H1 (cell line): ENCODE results near the gene CCDC59. TPM values are rescaled to one million over a fixed set of nuclear protein-coding genes. Genes with fewer than 3 reads are reported as not detected.

ENCODE experiments used
- CTCF ChIA-PET: fragments of 300-600 bp; sonication (Branson Sonifier 250); formaldehyde crosslinking; loops from one replicate; lab custom pipeline; 2021; ENCODE audit not compliant: partially characterized antibody; lab: Charles Lee
- POLR2A ChIA-PET: fragments of 300-600 bp; sonication (Branson Sonifier 250); formaldehyde crosslinking; loops from one replicate; lab custom pipeline; 2021; ENCODE audit warnings: inconsistent platforms; ENCODE audit not compliant: partially characterized antibody; lab: Charles Lee
- DNase-seq, 2 experiments: peaks; one replicate each; pipeline versions ENCODE4 v3.0.0 to v3.0.0-alpha.2; 2010 to 2022; ENCODE audit warnings: low spot score in 2 of 2, low read depth in 1 of 2, mixed read lengths in 1 of 2
- FAIRE-seq: peaks from 2 replicates; lab custom pipeline; 2011; peaks lifted over from hg19 to GRCh38; lab: Jason Lieb, UNC
- H2AFZ ChIP-seq: 2 replicates; pipeline ENCODE4 v1.8.1; 2012; ENCODE audit warnings: low read length, inconsistent platforms
- H2AK5ac ChIP-seq: 2 replicates; pipeline ENCODE4 v1.6.1; 2013; ENCODE audit warnings: low read depth, low read length
- H2BK120ac ChIP-seq: replicated peaks from 2 replicates; pipeline ENCODE3; 2013; ENCODE audit warnings: low read depth, low read length, inconsistent platforms
- H2BK12ac ChIP-seq: 2 replicates; pipeline ENCODE4 v1.6.1; 2013; ENCODE audit warnings: low read depth, low read length
- H2BK15ac ChIP-seq: 2 replicates; pipeline ENCODE4 v1.6.1; 2013; ENCODE audit warnings: low read length
- H2BK20ac ChIP-seq: 2 replicates; pipeline ENCODE4 v1.6.1; 2013; ENCODE audit warnings: low read length
- H2BK5ac ChIP-seq: 2 replicates; pipeline ENCODE4 v1.6.1; 2013; ENCODE audit warnings: low read depth, low read length
- H3K14ac ChIP-seq: 2 replicates; pipeline ENCODE4 v1.6.1; 2013; ENCODE audit warnings: inconsistent platforms; ENCODE audit not compliant: insufficient read length
- H3K18ac ChIP-seq: 2 replicates; pipeline ENCODE4 v1.6.1; 2013; ENCODE audit warnings: low read length; ENCODE audit errors: extremely low read depth
- H3K23ac ChIP-seq: 2 replicates; pipeline ENCODE4 v1.6.1; 2013; ENCODE audit warnings: inconsistent platforms; ENCODE audit not compliant: insufficient read length
- H3K23me2 ChIP-seq: 2 replicates; pipeline ENCODE4 v1.6.1; 2013; ENCODE audit warnings: low read depth, low read length
- H3K27ac ChIP-seq: 2 replicates; pipeline ENCODE4 v1.6.1; 2011; ENCODE audit warnings: low read depth, low read length, inconsistent platforms
- H3K27me3 ChIP-seq, 4 experiments: replicated peaks in 1 of 4; 1 replicate in 1 of 4; 2 replicates in 3 of 4; pipeline versions ENCODE4 v1.6.1 to v1.8.1; 2011 to 2013; ENCODE audit warnings: low read length in 3 of 4, mild to moderate bottlenecking in 3 of 4, inconsistent platforms in 2 of 4, mixed read lengths in 2 of 4, moderate library complexity in 1 of 4; ENCODE audit not compliant: control insufficient read depth in 3 of 4, insufficient read depth in 3 of 4; ENCODE audit errors: extremely low read depth in 1 of 4
- H3K36me3 ChIP-seq, 4 experiments: 2 replicates each; pipeline versions ENCODE4 v1.6.1 to v1.8.1; 2011 to 2013; ENCODE audit warnings: mild to moderate bottlenecking in 4 of 4, low read length in 3 of 4, moderate library complexity in 2 of 4, control low read depth in 1 of 4, inconsistent platforms in 1 of 4; ENCODE audit not compliant: insufficient read depth in 4 of 4, control insufficient read depth in 2 of 4
- H3K4ac ChIP-seq: replicated peaks from 2 replicates; pipeline ENCODE3; 2013; ENCODE audit warnings: low read length, low read depth, mixed read lengths, inconsistent platforms; ENCODE audit not compliant: insufficient read length
- H3K4me1 ChIP-seq, 4 experiments: replicated peaks in 1 of 4; 1 replicate in 1 of 4; 2 replicates in 3 of 4; pipeline versions ENCODE4 v1.6.1 to v1.8.1; 2011 to 2013; ENCODE audit warnings: low read length in 3 of 4, inconsistent platforms in 2 of 4, mixed read lengths in 1 of 4; ENCODE audit not compliant: insufficient read depth in 4 of 4, control insufficient read depth in 3 of 4
- H3K4me2 ChIP-seq, 2 experiments: 2 replicates each; pipeline versions ENCODE4 v1.6.1 to v1.8.1; 2011 to 2013; ENCODE audit warnings: low read depth in 2 of 2, low read length in 2 of 2, control low read depth in 1 of 2, inconsistent platforms in 1 of 2, mild to moderate bottlenecking in 1 of 2; ENCODE audit not compliant: insufficient read depth in 1 of 2
- H3K4me3 ChIP-seq, 4 experiments: fragments of 200-600, 300-600 bp in 1 of 4; sonication (generic), shearing (Covaris generic), sonication (Bioruptor Twin) in 1 of 4; 2 replicates each; pipeline versions ENCODE4 v1.5.1 to v1.8.1; 2011 to 2016; ENCODE audit warnings: low read length in 4 of 4, low read depth in 3 of 4, control low read depth in 2 of 4, inconsistent platforms in 2 of 4, mild to moderate bottlenecking in 2 of 4, mixed read lengths in 1 of 4, moderate library complexity in 1 of 4; ENCODE audit not compliant: insufficient read depth in 2 of 4; ENCODE audit errors: extremely low read depth in 1 of 4
- H3K56ac ChIP-seq: replicated peaks from 2 replicates; pipeline ENCODE3; 2013; ENCODE audit warnings: low read depth, mild to moderate bottlenecking, mixed read lengths, low read length, inconsistent platforms; ENCODE audit not compliant: insufficient read length
- H3K79me1 ChIP-seq: 2 replicates; pipeline ENCODE4 v1.6.1; 2013; ENCODE audit warnings: low read depth, low read length, control low read depth
- H3K79me2 ChIP-seq, 2 experiments: 2 replicates each; pipeline versions ENCODE4 v1.6.1 to v1.8.1; 2012 to 2013; ENCODE audit warnings: low read length in 2 of 2, mild to moderate bottlenecking in 2 of 2, inconsistent platforms in 1 of 2; ENCODE audit not compliant: insufficient read depth in 2 of 2, control insufficient read depth in 1 of 2
- H3K9ac ChIP-seq, 4 experiments: replicated peaks in 1 of 4; 1 replicate in 1 of 4; 2 replicates in 3 of 4; pipeline versions ENCODE4 v1.6.1 to v1.8.1; 2011 to 2013; ENCODE audit warnings: low read depth in 3 of 4, low read length in 3 of 4, control low read depth in 2 of 4, mild to moderate bottlenecking in 2 of 4, moderate library complexity in 2 of 4, inconsistent platforms in 1 of 4; ENCODE audit errors: extremely low read depth in 1 of 4
- H3K9me3 ChIP-seq, 2 experiments: 2 replicates each; pipeline versions ENCODE4 v1.6.1 to v1.8.1; 2012 to 2013; ENCODE audit warnings: mild to moderate bottlenecking in 2 of 2, moderate library complexity in 2 of 2, control low read depth in 1 of 2, inconsistent platforms in 1 of 2, low read depth in 1 of 2, low read length in 1 of 2, mixed read lengths in 1 of 2; ENCODE audit not compliant: insufficient read depth in 2 of 2
- H4K20me1 ChIP-seq, 2 experiments: replicated peaks in 1 of 2; 2 replicates each; pipeline versions ENCODE3 to v1.8.1; 2011 to 2013; ENCODE audit warnings: inconsistent platforms in 2 of 2, low read length in 2 of 2, mild to moderate bottlenecking in 1 of 2; ENCODE audit not compliant: insufficient read depth in 2 of 2, control insufficient read depth in 1 of 2
- H4K5ac ChIP-seq: 2 replicates; pipeline ENCODE4 v1.6.1; 2013; ENCODE audit warnings: low read length, low read depth, mixed read lengths, inconsistent platforms; ENCODE audit not compliant: insufficient read length
- H4K8ac ChIP-seq: 2 replicates; pipeline ENCODE4 v1.8.0; 2013; ENCODE audit warnings: mild to moderate bottlenecking, moderate library complexity, low read length, inconsistent platforms; ENCODE audit not compliant: insufficient read depth; ENCODE audit errors: extremely low read depth
- H4K91ac ChIP-seq: replicated peaks from 2 replicates; pipeline ENCODE3; 2013; ENCODE audit warnings: low read length, mixed read lengths, inconsistent platforms; ENCODE audit not compliant: insufficient read length
- ASH2L ChIP-seq: fragments of 200-600, 300-600 bp; sonication (generic); IDR thresholded peaks from one replicate; pipeline ENCODE4 v1.7.1; 2017; ENCODE audit warnings: low read length
- BRCA1 ChIP-seq: IDR thresholded peaks from 2 replicates; pipeline ENCODE4 v1.6.1; 2012; ENCODE audit warnings: low read depth, low read length, improper control_type of control experiment
- EGR1 ChIP-seq: IDR thresholded peaks from 2 replicates; pipeline ENCODE4 v1.6.1; 2011; ENCODE audit warnings: low read depth, low read length, borderline replicate concordance
- EP300 ChIP-seq, 2 experiments: IDR thresholded peaks; 1 replicate in 1 of 2; 2 replicates in 1 of 2; pipeline ENCODE4 v1.6.1; 2011 to 2012; ENCODE audit warnings: low read depth in 2 of 2, low read length in 2 of 2, mild to moderate bottlenecking in 2 of 2, borderline replicate concordance in 1 of 2, inconsistent platforms in 1 of 2, moderate library complexity in 1 of 2
- KDM1A ChIP-seq: fragments of 200-600, 300-600 bp; sonication (generic); IDR thresholded peaks from 2 replicates; pipeline ENCODE4 v1.7.1; 2016; ENCODE audit warnings: mild to moderate bottlenecking, low read length, borderline replicate concordance
- KDM4A ChIP-seq: IDR thresholded peaks from one replicate; pipeline ENCODE4 v1.7.1; 2012; ENCODE audit warnings: low read depth, mild to moderate bottlenecking, moderate library complexity, low read length, inconsistent platforms; ENCODE audit not compliant: severe bottlenecking
- MAX ChIP-seq: IDR thresholded peaks from 2 replicates; pipeline ENCODE4 v1.6.1; 2012; ENCODE audit warnings: inconsistent platforms
- POLR2A ChIP-seq, 2 experiments: IDR thresholded peaks; 1 replicate in 1 of 2; 2 replicates in 1 of 2; pipeline ENCODE4 v1.6.1; 2011; ENCODE audit warnings: low read depth in 2 of 2, low read length in 2 of 2, mild to moderate bottlenecking in 2 of 2; ENCODE audit errors: control extremely low read depth in 1 of 2
- POLR2AphosphoS5 ChIP-seq: IDR thresholded peaks from 2 replicates; pipeline ENCODE4 v1.6.1; 2011; ENCODE audit warnings: low read depth, low read length
- RFX5 ChIP-seq: IDR thresholded peaks from 2 replicates; pipeline ENCODE4 v1.6.1; 2011; ENCODE audit warnings: low read depth, low read length, improper control_type of control experiment, borderline replicate concordance
- TAF1 ChIP-seq: IDR thresholded peaks from 2 replicates; pipeline ENCODE4 v1.6.1; 2011; ENCODE audit warnings: mild to moderate bottlenecking, low read depth, low read length
- TBP ChIP-seq: IDR thresholded peaks from 2 replicates; pipeline ENCODE4 v1.6.1; 2011; ENCODE audit warnings: low read depth, low read length, improper control_type of control experiment
- TCF12 ChIP-seq: IDR thresholded peaks from 2 replicates; pipeline ENCODE4 v1.6.1; 2011; ENCODE audit warnings: low read depth, mild to moderate bottlenecking, low read length
- TEAD4 ChIP-seq: IDR thresholded peaks from 2 replicates; pipeline ENCODE4 v1.6.1; 2012; ENCODE audit warnings: low read depth, low read length, inconsistent platforms, mixed read lengths
- WGBS, 2 experiments: shearing (Covaris generic) in 1 of 2; methylation state at CpG; one replicate each; pipeline versions ENCODE4 v1.1.6 to v1.1.7; 2013 to 2015; ENCODE audit warnings: low lambda C conversion rate in 2 of 2, mixed read lengths in 2 of 2, inconsistent platforms in 1 of 2, low coverage in 1 of 2, missing lambda C conversion rate in 1 of 2; ENCODE audit not compliant: insufficient replicate concordance in 2 of 2, insufficient coverage in 1 of 2, insufficient read length in 1 of 2; ENCODE audit errors: extremely low coverage in 1 of 2, missing lambda C conversion rate in 1 of 2; 5-methylcytosine and 5-hydroxymethylcytosine counted together
- polyA plus RNA-seq, 7 experiments: library from polyadenylated mRNA; depleted of rRNA in 3 of 7; stranded (reverse) in 5 of 7; unstranded in 2 of 7; fragments of >200 nt in 5 of 7; fragments of 200-250 nt in 2 of 7; gene quantifications; 1 replicate in 5 of 7; 2 replicates in 1 of 7; 4 replicates in 1 of 7; pipeline versions ENCODE4 v1.2.1 to v1.2.3, GENCODE V29; 2011 to 2013; ENCODE audit warnings: missing spikeins in 2 of 7, mixed read lengths in 2 of 7
- total RNA-seq: library from RNA; stranded (reverse); fragmentation: NEBNext Ultra II Directional; extraction: Animal tissue kit (Norgen Biotek cat#: 25700); gene quantifications from 2 replicates; pipeline ENCODE4 v1.2.1, GENCODE V29; 2021

The CCDC59 gene
- total and polyA plus RNA-seq, 2 of the 8 experiments (the other 6 are each of a cell fraction or from before 2014, with no cell fraction given) = 11.6 to 54.0 TPM

DNA sequence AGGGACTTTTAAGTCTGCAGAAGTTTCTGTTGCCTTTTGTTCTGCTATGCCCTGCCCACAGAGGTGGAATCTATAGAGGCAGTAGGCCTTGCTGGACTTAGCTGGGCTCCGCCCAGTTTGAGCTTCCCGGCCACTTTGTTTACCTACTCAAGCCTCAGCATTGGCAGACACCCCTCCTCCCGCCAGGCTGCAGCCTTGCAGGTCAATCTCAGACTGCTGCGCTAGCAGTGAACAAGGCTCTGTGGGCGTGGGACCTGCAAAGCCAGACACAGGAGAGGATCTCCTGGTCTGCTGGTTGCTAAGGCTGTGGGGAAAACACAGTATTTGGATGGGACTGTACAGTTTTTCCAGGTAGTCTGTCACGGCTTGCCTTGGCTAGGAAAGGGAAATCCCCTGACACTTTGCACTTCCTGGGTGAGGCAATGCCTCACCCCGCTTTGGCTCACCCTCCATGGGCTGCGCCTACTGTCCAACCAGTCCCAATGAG lies 43.7 kb downstream of the CCDC59 start:
- Histone ChIP-seq H3K4me2 (peak overlapping the region; percentile 68 to 78), H3K27ac (no peak overlapping the region; the same call in 1 of the 2 replicates), H3K18ac (peak overlapping the region; percentile 55; the same call in 1 of the 2 replicates), H2BK20ac (no peak overlapping the region), H3K4me3 (peak overlapping the region; percentile 32 to 43 (median 34); a peak in 6 of 8 replicates), H4K91ac (no peak overlapping the region), H4K8ac (no peak overlapping the region), H3K23ac (no peak overlapping the region), H3K56ac (no peak overlapping the region), H4K5ac (no peak overlapping the region), H2BK15ac (no peak overlapping the region), H3K27me3 (no peaks in the 10 kb centered on the region), H2BK5ac (0 out of 2 replicates have a peak overlapping the region, but pooled peaks have one; percentile 56), H3K79me2 (no peaks in the 10 kb centered on the region), H3K4me1 (peaks cover 0 to 4% (median 0%) of the 10 kb centered on the region in 4 experiments; a peak in 2 of 7 replicates), H3K14ac (no peak overlapping the region), H2AK5ac (no peak overlapping the region), H2BK12ac (0 out of 2 replicates have a peak overlapping the region, but pooled peaks have one; percentile 63), H3K9ac (peak overlapping the region in 2 of 4 experiments; percentile 16 to 67; a peak in 1 of 7 replicates), H3K23me2 (no peaks in the 10 kb centered on the region), H3K9me3 (no peaks in the 10 kb centered on the region), H3K79me1 (no peaks in the 10 kb centered on the region), H4K20me1 (no peaks in the 10 kb centered on the region), H3K36me3 (no peaks in the 10 kb centered on the region), H3K4ac (no peak overlapping the region), H2BK120ac (no peak overlapping the region), H2AFZ (peak overlapping the region; percentile 100)
- POLR2A ChIA-PET = interaction anchor here (0.6 kb wide), 1 partner anchor 15 kb away, joined by 3 read pairs; no protein-coding TSS in a partner anchor
- DNase-seq (peak; percentile 27 to 74), FAIRE-seq (no peak)
- CTCF ChIA-PET = interaction anchor here (0.6 to 1.1 kb wide), 4 partner anchors 44 to 703 kb away, joined by 3 to 7 read pairs (median 4); partner anchors contain the start of genes CCDC59 and METTL25
- WGBS, 2 experiments = 35% methylated on average over 8 of the region's 8 CpGs; no CpG with 5 or more reads in 1 of the 2 experiments
- TF ChIP-seq POLR2AphosphoS5 = peak; percentile 35; the same call in 1 of the 2 replicates
- no peak for TF ChIP-seq TEAD4
- TF ChIP-seq ASH2L = peak; percentile 71
- TF ChIP-seq EP300 (IDR thresholded peaks at IDR 0.05; ENCODE audit: borderline replicate concordance in 1 of 2, low read depth in 2 of 2, low read length in 2 of 2) = no peak
- TF ChIP-seq KDM1A = no peak
- TF ChIP-seq KDM4A = no peak
- TF ChIP-seq TCF12 = no peak
- peak; percentile 57; the same call in 1 of the 2 replicates for TF ChIP-seq TAF1
- TF ChIP-seq TBP = peak; percentile 28; the same call in 1 of the 2 replicates
- no peak for TF ChIP-seq BRCA1
- no peak for TF ChIP-seq EGR1
- no peak for TF ChIP-seq RFX5
- peak in 1 of 2 experiments; percentile 58; a peak in 2 of 3 replicates for TF ChIP-seq POLR2A (IDR thresholded peaks at IDR 0.05; ENCODE audit: control extremely low read depth in 1 of 2, low read depth in 2 of 2, low read length in 2 of 2)
- TF ChIP-seq MAX = no peak
